Measurements from ENCODE around the gene FTCD. TPM values are rescaled to one million over a fixed set of nuclear protein-coding genes. Genes with fewer than 3 reads are reported as not detected.

The FTCD gene
- total and polyA plus RNA-seq, 10 donors = 0.35 to 2.8 (median 0.81) TPM; not detected in 5

DNA sequence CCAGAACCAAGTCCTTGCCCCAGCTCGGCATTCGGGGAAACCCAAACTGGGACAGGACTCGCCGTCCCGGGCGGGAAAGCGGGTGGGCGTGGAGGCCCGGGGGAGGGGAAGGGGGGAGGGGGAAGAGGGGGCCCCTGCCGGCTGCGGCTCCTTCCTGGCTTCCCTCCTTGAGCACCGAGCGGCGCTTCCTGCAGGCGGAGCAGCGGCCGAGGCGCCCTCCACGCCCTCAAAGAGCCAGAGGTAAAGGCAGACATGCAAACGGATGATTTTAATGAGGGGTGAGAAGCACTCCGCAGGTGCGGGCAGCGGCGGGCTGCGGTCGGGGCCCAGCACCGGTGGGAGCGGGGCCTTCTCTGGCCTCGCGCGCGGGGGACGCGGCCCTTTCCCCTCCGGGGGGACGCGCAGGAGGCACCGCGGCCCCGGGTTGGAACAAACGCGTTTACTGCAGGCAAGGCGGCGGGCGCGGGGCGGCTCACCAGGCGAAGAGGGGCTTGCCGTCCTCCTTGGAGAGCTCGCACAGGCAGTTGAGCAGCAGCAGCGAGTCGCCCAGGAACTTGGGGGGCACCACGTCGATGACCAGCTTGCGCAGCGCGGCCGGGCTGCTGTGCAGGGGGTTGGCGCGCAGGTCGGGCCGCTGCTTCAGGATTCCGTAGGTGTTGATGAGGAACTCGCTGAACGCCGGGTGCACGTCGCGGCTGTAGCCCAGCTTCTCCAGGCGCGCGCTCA lies 5.7 kb upstream of the FTCD start:
- Histone ChIP-seq H3K9me3 (no peaks in the 10 kb centered on the region), H3K27me3 (replicated peaks in 1 of 7) (peaks cover 0 to 32% (median 11%) of the 10 kb centered on the region in 7 donors), H3K4me3 (peak overlapping the region in 3 of 8 donors; percentile 2 to 46 (median 17)), H3K36me3 (peaks cover 0 to 28% (median 0%) of the 10 kb centered on the region in 6 donors), H3K27ac (no peak overlapping the region), H3K4me1 (peaks cover 0 to 10% (median 0%) of the 10 kb centered on the region in 6 donors)
- intact Hi-C loops (cut with DNase I; ENCODE audit: low total_unique reads) = no loop called here
- TF ChIP-seq POLR2AphosphoS5 (IDR thresholded peaks at IDR 0.05) = no peak
- no peak for TF ChIP-seq POLR2A (IDR thresholded peaks at IDR 0.05)
- TF ChIP-seq, protein P1, sequence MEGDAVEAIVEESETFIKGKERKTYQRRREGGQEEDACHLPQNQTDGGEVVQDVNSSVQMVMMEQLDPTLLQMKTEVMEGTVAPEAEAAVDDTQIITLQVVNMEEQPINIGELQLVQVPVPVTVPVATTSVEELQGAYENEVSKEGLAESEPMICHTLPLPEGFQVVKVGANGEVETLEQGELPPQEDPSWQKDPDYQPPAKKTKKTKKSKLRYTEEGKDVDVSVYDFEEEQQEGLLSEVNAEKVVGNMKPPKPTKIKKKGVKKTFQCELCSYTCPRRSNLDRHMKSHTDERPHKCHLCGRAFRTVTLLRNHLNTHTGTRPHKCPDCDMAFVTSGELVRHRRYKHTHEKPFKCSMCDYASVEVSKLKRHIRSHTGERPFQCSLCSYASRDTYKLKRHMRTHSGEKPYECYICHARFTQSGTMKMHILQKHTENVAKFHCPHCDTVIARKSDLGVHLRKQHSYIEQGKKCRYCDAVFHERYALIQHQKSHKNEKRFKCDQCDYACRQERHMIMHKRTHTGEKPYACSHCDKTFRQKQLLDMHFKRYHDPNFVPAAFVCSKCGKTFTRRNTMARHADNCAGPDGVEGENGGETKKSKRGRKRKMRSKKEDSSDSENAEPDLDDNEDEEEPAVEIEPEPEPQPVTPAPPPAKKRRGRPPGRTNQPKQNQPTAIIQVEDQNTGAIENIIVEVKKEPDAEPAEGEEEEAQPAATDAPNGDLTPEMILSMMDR (IDR thresholded peaks at IDR 0.05 in 8 of 11, conservative IDR thresholded peaks at IDR 0.05 in 3 of 11) = no peak
- WGBS, 5 donors = 52 to 96% (median 79%) methylated on average over 46 to 72 of the region's 72 CpGs
- DNase-seq = peak; percentile 48

DNA sequence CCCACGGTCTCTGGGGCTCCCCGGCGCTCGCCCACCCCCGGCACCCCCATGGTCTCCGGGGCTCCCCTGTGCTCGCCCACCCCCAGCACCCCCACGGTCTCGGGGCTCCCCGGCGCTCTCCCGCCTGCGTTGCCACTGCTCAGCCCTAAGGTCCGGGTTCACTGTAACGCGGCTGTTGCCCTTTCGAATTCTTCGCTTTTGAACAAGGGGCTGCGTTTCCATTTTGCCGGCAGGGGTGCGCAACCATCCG lies 5.2 kb upstream of the FTCD start:
- no peaks in the 10 kb centered on the region for H3K9me3 ChIP-seq
- DNase-seq = no peak
- no peak overlapping the region for H3K27ac ChIP-seq
- intact Hi-C loops (cut with DNase I; ENCODE audit: low total_unique reads) = no loop called here
- H3K4me3 ChIP-seq = no peak overlapping the region
- peaks cover 0 to 28% (median 0%) of the 10 kb centered on the region in 6 donors for H3K36me3 ChIP-seq
- 88 to 98% (median 94%) methylated on average over 20 to 22 of the region's 22 CpGs for WGBS, 5 donors
- TF ChIP-seq POLR2AphosphoS5 (IDR thresholded peaks at IDR 0.05) (no peak), POLR2A (IDR thresholded peaks at IDR 0.05) (no peak)
- TF ChIP-seq, protein P1 (IDR thresholded peaks at IDR 0.05 in 8 of 11, conservative IDR thresholded peaks at IDR 0.05 in 3 of 11) = no peak
- peaks cover 0 to 32% (median 11%) of the 10 kb centered on the region in 7 donors for H3K27me3 ChIP-seq (replicated peaks in 1 of 7)
- H3K4me1 ChIP-seq = peaks cover 0 to 10% (median 0%) of the 10 kb centered on the region in 6 donors

DNA sequence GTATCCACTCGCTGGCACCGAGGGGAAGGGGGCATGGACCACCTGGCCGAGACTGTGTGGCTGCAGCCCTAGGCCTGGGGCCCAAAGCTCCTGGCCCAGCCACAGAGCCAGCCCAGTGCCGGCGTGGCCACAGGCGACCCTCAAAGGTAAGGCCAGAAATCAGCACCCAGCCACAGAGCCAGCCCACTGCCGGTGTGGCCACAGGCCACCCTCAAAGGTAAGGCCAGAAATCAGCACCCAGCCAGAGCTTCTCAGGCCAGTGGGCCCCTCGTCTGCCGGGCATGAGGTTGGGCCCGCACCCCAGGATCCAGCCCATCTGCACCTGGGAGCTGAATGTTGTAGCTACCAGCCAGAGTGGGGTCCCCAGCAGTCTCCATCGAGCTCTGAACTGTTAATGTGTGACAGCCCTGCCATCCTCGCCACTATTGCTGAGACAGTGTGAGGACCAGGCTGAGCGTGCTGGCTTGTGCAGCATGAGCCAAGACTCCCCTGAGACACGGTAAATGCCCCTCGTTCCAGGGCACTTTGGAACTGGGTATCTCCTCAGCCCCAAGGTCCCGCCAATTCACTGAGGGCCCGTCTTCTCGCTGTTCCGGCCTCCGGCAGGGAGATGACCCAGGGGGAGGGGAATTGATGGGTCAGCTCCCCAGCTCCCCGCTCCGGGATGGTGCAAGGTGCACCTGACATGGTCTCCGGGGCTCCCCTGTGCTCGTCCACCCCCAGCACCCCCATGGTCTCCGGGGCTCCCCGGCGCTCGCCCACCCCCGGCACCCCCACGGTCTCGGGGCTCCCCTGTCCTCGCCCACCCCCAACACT lies 4.7 kb upstream of the FTCD start:
- intact Hi-C loops (cut with DNase I; ENCODE audit: low total_unique reads) = no loop called here
- DNase-seq = no peak

More for the DNA sequence above, 4.7 kb upstream of the FTCD start:
- Histone ChIP-seq H3K4me3 (no peak overlapping the region), H3K9me3 (no peaks in the 10 kb centered on the region), H3K27me3 (replicated peaks in 1 of 7) (peaks cover 0 to 32% (median 11%) of the 10 kb centered on the region in 7 donors), H3K36me3 (peaks cover 0 to 28% (median 0%) of the 10 kb centered on the region in 6 donors), H3K4me1 (peaks cover 0 to 10% (median 0%) of the 10 kb centered on the region in 6 donors), H3K27ac (no peak overlapping the region)
- TF ChIP-seq POLR2AphosphoS5 (IDR thresholded peaks at IDR 0.05) (no peak), POLR2A (IDR thresholded peaks at IDR 0.05) (no peak)
- TF ChIP-seq, protein P1 (IDR thresholded peaks at IDR 0.05 in 8 of 11, conservative IDR thresholded peaks at IDR 0.05 in 3 of 11) = no peak
- WGBS, 5 donors = 89 to 99% (median 95%) methylated on average over 17 to 32 of the region's 32 CpGs
